Activated CD8-positive, alpha-beta memory T cell treated with anti-CD3 and anti-CD28 coated beads, Interleukin-2, amount 50 U/mL, for 4 hours (primary cell): ENCODE results near the gene CAGE1.
"Not testable (repeated sequence)": the region's sequence is repeated elsewhere in the genome, so short reads cannot be mapped to it uniquely, and the experiment has no call there.

ENCODE experiments used
- DNase-seq: peaks from one replicate; pipeline ENCODE4 v3.0.0-alpha.2; 2020

CAGE1 gene

GRCh38 chr6:7406743-7407142, 17.2 kb upstream of the CAGE1 start:
- no peak for DNase-seq

- DNase-seq = no peak
These were observed 15.0 kb upstream of the CAGE1 start for GRCh38 chr6:7404546-7404945.

GRCh38 chr6:7402716-7403115, 13.2 kb upstream of the CAGE1 start:
- no peak for DNase-seq

- DNase-seq = no peak
These were observed 11.5 kb upstream of the CAGE1 start for GRCh38 chr6:7401075-7401474.

GRCh38 chr6:7392402-7392801, 2.9 kb upstream of the CAGE1 start:
- no peak for DNase-seq

- DNase-seq = no peak
These were observed 1.6 kb upstream of the CAGE1 start for GRCh38 chr6:7391151-7391550.

- DNase-seq = no peak
These were observed 810 bp upstream of the CAGE1 start for GRCh38 chr6:7390226-7390878.

- DNase-seq = no peak
These were observed 436 bp downstream of the CAGE1 start for GRCh38 chr6:7389162-7389450.

GRCh38 chr6:7381092-7381491, 8.4 kb downstream of the CAGE1 start:
- no peak for DNase-seq

GRCh38 chr6:7378740-7379139, 10.8 kb downstream of the CAGE1 start:
- DNase-seq = no peak

GRCh38 chr6:7377961-7378360, 11.6 kb downstream of the CAGE1 start:
- DNase-seq = no peak

- no peak for DNase-seq
These were observed 15.8 kb downstream of the CAGE1 start for GRCh38 chr6:7373739-7374138.

- no peak for DNase-seq
These were observed 22.1 kb downstream of the CAGE1 start for GRCh38 chr6:7367408-7367807.

- DNase-seq = not testable (repeated sequence)
These were observed 37.6 kb downstream of the CAGE1 start for GRCh38 chr6:7351916-7352315.

GRCh38 chr6:7350591-7350990, 39.0 kb downstream of the CAGE1 start:
- DNase-seq = not testable (repeated sequence)

GRCh38 chr6:7347551-7347997, 42.0 kb downstream of the CAGE1 start:
- DNase-seq = not testable (repeated sequence)

- not testable (repeated sequence) for DNase-seq
These were observed 44.6 kb downstream of the CAGE1 start for GRCh38 chr6:7344773-7345450.

- DNase-seq = no peak
These were observed 45.7 kb downstream of the CAGE1 start for GRCh38 chr6:7343546-7344475.

GRCh38 chr6:7341989-7342742, 47.4 kb downstream of the CAGE1 start:
- no peak for DNase-seq

- no peak for DNase-seq
These were observed 48.3 kb downstream of the CAGE1 start for GRCh38 chr6:7341271-7341670.

GRCh38 chr6:7339007-7339732, 50.4 kb downstream of the CAGE1 start:
- DNase-seq = not testable (repeated sequence)

- no peak for DNase-seq
These were observed 51.5 kb downstream of the CAGE1 start for GRCh38 chr6:7338031-7338430.
